ENCODE measurements around the gene GDPD4.

The GDPD4 gene, protein sequence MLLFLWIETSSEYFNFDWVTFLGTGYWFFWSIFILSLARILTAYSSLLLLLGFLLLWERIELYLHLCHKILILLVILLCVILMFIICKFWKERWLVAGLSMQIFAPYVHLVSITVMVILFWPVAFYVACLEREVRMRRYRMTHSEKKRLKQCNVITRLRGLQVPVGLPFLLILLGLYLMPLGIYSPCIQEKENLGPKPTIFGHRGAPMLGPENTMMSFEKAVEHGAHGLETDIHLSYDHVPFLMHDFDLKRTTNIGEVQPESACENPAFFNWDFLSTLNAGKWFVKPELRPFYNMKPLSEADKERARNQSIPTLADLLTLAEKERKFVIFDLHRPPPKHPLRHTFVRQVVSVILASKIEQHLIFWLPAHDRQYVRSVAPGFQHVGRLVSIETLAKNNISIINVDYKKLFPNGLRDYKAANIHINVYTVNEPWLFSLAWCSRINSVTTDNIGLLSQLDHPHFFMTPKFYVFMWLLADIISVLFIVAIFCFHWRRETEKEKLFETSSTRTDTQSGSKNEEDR

GRCh38 chr11:77301510-77301909 is at the start of gene GDPD4:
Gene GDPD4, minus strand, starts transcription at chr11:77301686. Its CDS starts 16,549 bp downstream, at chr11:77285137.
- no peaks in the 10 kb centered on the region for H3K27me3 Mint-ChIP-seq (ENCODE audit: low read depth)
- no peak within 1 kb of the TSS for H3K4me3 Mint-ChIP-seq
- H3K27ac Mint-ChIP-seq: no peak within 1 kb of the TSS
- no peaks in the 10 kb centered on the region for H3K9me3 Mint-ChIP-seq
- H3K4me1 Mint-ChIP-seq (ENCODE audit: low read depth): no peaks in the 10 kb centered on the region
- no peaks in the 10 kb centered on the region for H3K36me3 Mint-ChIP-seq (ENCODE audit: low read depth)

GRCh38 chr11:77347948-77348347 is 46.5 kb upstream of the GDPD4 start:
- no peak overlapping the region for H3K4me3 Mint-ChIP-seq
- H3K27me3 Mint-ChIP-seq (ENCODE audit: low read depth): no peaks in the 10 kb centered on the region
- H3K9me3 Mint-ChIP-seq: no peaks in the 10 kb centered on the region
- peaks cover 9% of the 10 kb centered on the region for H3K36me3 Mint-ChIP-seq (ENCODE audit: low read depth)
- H3K4me1 Mint-ChIP-seq (ENCODE audit: low read depth): no peaks in the 10 kb centered on the region
- H3K27ac Mint-ChIP-seq: no peak overlapping the region

- Mint-ChIP-seq H3K27me3 (ENCODE audit: low read depth) (no peaks in the 10 kb centered on the region), H3K36me3 (ENCODE audit: low read depth) (peaks cover 12% of the 10 kb centered on the region), H3K4me1 (ENCODE audit: low read depth) (no peaks in the 10 kb centered on the region), H3K27ac (no peak overlapping the region), H3K4me3 (no peak overlapping the region), H3K9me3 (no peaks in the 10 kb centered on the region)
Observed at GRCh38 chr11:77346906-77347603, 45.6 kb upstream of the GDPD4 start.

GRCh38 chr11:77345621-77346020 is 44.1 kb upstream of the GDPD4 start:
- Mint-ChIP-seq H3K36me3 (ENCODE audit: low read depth) (peaks cover 21% of the 10 kb centered on the region), H3K27me3 (ENCODE audit: low read depth) (no peaks in the 10 kb centered on the region), H3K4me3 (no peak overlapping the region), H3K27ac (no peak overlapping the region), H3K4me1 (ENCODE audit: low read depth) (no peaks in the 10 kb centered on the region), H3K9me3 (no peaks in the 10 kb centered on the region)

DNA sequence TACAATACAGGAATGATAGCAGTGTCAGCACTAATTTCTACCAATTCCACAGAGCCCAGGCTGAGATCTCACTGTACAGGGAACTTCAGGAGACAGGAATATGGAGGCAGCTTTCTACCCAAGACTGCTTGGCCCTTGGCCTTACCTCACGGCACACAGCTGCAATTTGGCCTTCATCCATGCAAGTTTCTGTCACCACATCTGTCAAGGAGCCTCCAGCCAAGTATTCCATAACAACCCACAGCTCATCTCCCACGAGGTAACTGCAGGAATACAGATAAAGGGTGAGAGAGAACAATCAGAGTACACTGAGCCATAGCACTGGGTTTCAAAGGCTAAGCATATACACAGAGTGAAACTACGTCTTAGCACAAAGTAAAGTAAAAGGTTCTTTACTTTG is 39.0 kb upstream of the GDPD4 start:
- Mint-ChIP-seq H3K9me3 (no peaks in the 10 kb centered on the region), H3K36me3 (ENCODE audit: low read depth) (peaks cover 21% of the 10 kb centered on the region), H3K27ac (no peak overlapping the region), H3K4me1 (ENCODE audit: low read depth) (no peaks in the 10 kb centered on the region), H3K27me3 (ENCODE audit: low read depth) (no peaks in the 10 kb centered on the region), H3K4me3 (no peak overlapping the region)

- Mint-ChIP-seq H3K9me3 (peaks cover 4% of the 10 kb centered on the region), H3K4me3 (no peak overlapping the region), H3K27ac (no peak overlapping the region)
Observed at GRCh38 chr11:77332259-77332658, 30.8 kb upstream of the GDPD4 start.

DNA sequence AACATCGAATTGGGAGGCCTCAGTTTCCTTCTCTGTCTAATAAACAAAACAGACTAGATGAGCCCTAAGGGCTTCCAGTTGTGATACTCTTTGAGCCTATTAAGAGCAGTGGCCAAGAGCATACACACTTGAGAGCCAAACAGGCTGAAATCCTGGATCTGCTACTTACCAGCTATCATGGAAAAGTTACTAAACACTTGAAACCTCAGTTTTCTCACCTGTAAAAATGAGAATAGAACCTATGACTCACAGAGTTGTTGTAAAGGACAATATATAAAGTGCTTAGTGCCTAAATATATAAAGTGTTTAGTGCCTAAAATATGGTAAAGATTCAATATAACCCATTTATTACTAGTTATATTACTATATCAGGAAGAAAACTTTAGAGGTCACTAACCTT is 23.7 kb upstream of the GDPD4 start:
- Mint-ChIP-seq H3K27me3 (ENCODE audit: low read depth) (no peaks in the 10 kb centered on the region), H3K36me3 (ENCODE audit: low read depth) (peaks cover 27% of the 10 kb centered on the region), H3K4me1 (ENCODE audit: low read depth) (no peaks in the 10 kb centered on the region), H3K27ac (no peak overlapping the region), H3K9me3 (peaks cover 4% of the 10 kb centered on the region), H3K4me3 (no peak overlapping the region)

More at GRCh38 chr11:77332259-77332658, 30.8 kb upstream of the GDPD4 start:
- Mint-ChIP-seq H3K36me3 (ENCODE audit: low read depth) (peaks cover 30% of the 10 kb centered on the region), H3K4me1 (ENCODE audit: low read depth) (no peaks in the 10 kb centered on the region), H3K27me3 (ENCODE audit: low read depth) (no peaks in the 10 kb centered on the region)

- Mint-ChIP-seq H3K27me3 (ENCODE audit: low read depth) (no peaks in the 10 kb centered on the region), H3K27ac (no peak overlapping the region), H3K9me3 (peaks cover 4% of the 10 kb centered on the region), H3K4me3 (no peak overlapping the region), H3K36me3 (ENCODE audit: low read depth) (peaks cover 27% of the 10 kb centered on the region), H3K4me1 (ENCODE audit: low read depth) (no peaks in the 10 kb centered on the region)
Observed at GRCh38 chr11:77324508-77324907, 23.0 kb upstream of the GDPD4 start.

DNA sequence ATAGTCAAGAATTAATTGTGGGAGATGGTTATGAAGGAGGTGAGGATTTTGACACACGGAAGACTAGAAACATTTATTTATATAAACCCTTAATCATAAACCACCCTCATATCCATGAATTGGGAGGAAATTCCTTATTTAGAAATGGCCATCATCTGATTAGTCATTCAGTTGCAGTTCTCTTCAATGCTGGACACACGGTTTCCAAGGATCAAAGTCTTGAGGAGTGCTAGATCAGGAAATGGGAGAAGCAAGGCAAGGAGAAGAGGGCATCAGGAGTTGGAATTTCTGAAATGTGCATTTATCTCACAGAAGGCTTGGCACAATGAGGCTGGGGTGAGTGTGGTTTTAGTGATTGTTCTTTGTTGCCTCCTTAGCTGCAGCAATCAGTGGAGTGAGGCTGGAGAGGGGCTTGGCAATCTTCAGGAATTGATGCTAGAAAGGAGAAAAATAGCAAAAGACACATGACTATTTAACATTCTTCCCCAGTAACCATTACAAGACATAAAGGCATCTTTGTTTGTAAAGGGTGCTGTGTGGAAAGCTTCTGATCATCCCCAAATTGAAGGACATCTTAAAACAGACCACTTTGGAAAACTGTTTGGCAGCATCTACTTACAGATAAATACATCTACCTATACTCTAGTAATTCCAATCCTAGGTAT is 21.6 kb upstream of the GDPD4 start:
- Mint-ChIP-seq H3K4me1 (ENCODE audit: low read depth) (no peaks in the 10 kb centered on the region), H3K4me3 (no peak overlapping the region), H3K9me3 (peaks cover 4% of the 10 kb centered on the region), H3K27me3 (ENCODE audit: low read depth) (no peaks in the 10 kb centered on the region), H3K36me3 (ENCODE audit: low read depth) (peaks cover 18% of the 10 kb centered on the region), H3K27ac (no peak overlapping the region)

GRCh38 chr11:77322506-77322905 is 21.0 kb upstream of the GDPD4 start:
- Mint-ChIP-seq H3K36me3 (ENCODE audit: low read depth) (peaks cover 15% of the 10 kb centered on the region), H3K4me1 (ENCODE audit: low read depth) (no peaks in the 10 kb centered on the region), H3K27me3 (ENCODE audit: low read depth) (no peaks in the 10 kb centered on the region), H3K9me3 (peaks cover under 1% of the 10 kb centered on the region), H3K4me3 (no peak overlapping the region), H3K27ac (no peak overlapping the region)

GRCh38 chr11:77320351-77320750 is 18.9 kb upstream of the GDPD4 start:
- no peak overlapping the region for H3K4me3 Mint-ChIP-seq
- H3K27ac Mint-ChIP-seq: no peak overlapping the region
- H3K36me3 Mint-ChIP-seq (ENCODE audit: low read depth): peaks cover 6% of the 10 kb centered on the region
- peaks cover 3% of the 10 kb centered on the region for H3K27me3 Mint-ChIP-seq (ENCODE audit: low read depth)
- H3K4me1 Mint-ChIP-seq (ENCODE audit: low read depth): no peaks in the 10 kb centered on the region
- no peaks in the 10 kb centered on the region for H3K9me3 Mint-ChIP-seq

- Mint-ChIP-seq H3K27ac (no peak overlapping the region), H3K4me3 (no peak overlapping the region), H3K4me1 (ENCODE audit: low read depth) (no peaks in the 10 kb centered on the region), H3K36me3 (ENCODE audit: low read depth) (peaks cover 4% of the 10 kb centered on the region), H3K9me3 (no peaks in the 10 kb centered on the region), H3K27me3 (ENCODE audit: low read depth) (peaks cover 3% of the 10 kb centered on the region)
Observed at GRCh38 chr11:77318600-77318999, 17.1 kb upstream of the GDPD4 start.

GRCh38 chr11:77316733-77317342 is 15.4 kb upstream of the GDPD4 start:
- Mint-ChIP-seq H3K36me3 (ENCODE audit: low read depth) (peaks cover 2% of the 10 kb centered on the region), H3K9me3 (no peaks in the 10 kb centered on the region), H3K4me3 (no peak overlapping the region), H3K27ac (no peak overlapping the region), H3K4me1 (ENCODE audit: low read depth) (no peaks in the 10 kb centered on the region), H3K27me3 (ENCODE audit: low read depth) (peaks cover 3% of the 10 kb centered on the region)

GRCh38 chr11:77312107-77312506 is 10.6 kb upstream of the GDPD4 start:
- H3K27ac Mint-ChIP-seq: no peak overlapping the region

More at GRCh38 chr11:77312107-77312506, 10.6 kb upstream of the GDPD4 start:
- Mint-ChIP-seq H3K27me3 (ENCODE audit: low read depth) (peaks cover 6% of the 10 kb centered on the region), H3K9me3 (no peaks in the 10 kb centered on the region), H3K4me1 (ENCODE audit: low read depth) (no peaks in the 10 kb centered on the region), H3K4me3 (no peak overlapping the region), H3K36me3 (ENCODE audit: low read depth) (no peaks in the 10 kb centered on the region)
